Astrocyte (in vitro differentiated cells and primary cell): ENCODE results near the gene MORN5.

ENCODE experiments used
- CTCF ChIP-seq: IDR thresholded peaks from 2 replicates; pipeline ENCODE4 v1.5.1; 2011; ENCODE audit warnings: low read depth, mild to moderate bottlenecking, inconsistent platforms, low read length, moderate library complexity; ENCODE audit not compliant: insufficient read depth
- EZH2 ChIP-seq: IDR thresholded peaks from 2 replicates; pipeline ENCODE4 v1.6.1; 2012; ENCODE audit warnings: mild to moderate bottlenecking, low read length, inconsistent platforms; ENCODE audit not compliant: insufficient read depth

GRCh38 chr9:122133984-122134535, 25.6 kb upstream of the MORN5 start:
- TF ChIP-seq CTCF (no peak), EZH2 (no peak)
